ENCODE results near the gene CTBS.
A peak's percentile ranks its signal among the peaks of the same experiment; 100 is the strongest.
"Not testable (repeated sequence)": the region's sequence is repeated elsewhere in the genome, so short reads cannot be mapped to it uniquely, and the experiment has no call there.

The CTBS gene

GRCh38 chr1:84573967-84574842 lies at the start of gene CTBS:
CTBS (minus strand) TSS chr1:84574440; CDS start chr1:84574415, 25 bp downstream.
- DNase-seq (ENCODE audit: low read depth, low spot score) = peak; percentile 94

GRCh38 chr1:84621553-84621952 lies 47.3 kb upstream of the CTBS start:
- DNase-seq (ENCODE audit: low read depth, low spot score) = no peak

- peak; percentile 92 for DNase-seq (ENCODE audit: low read depth, low spot score)
These were observed 46.6 kb upstream of the CTBS start for GRCh38 chr1:84620720-84621313.

GRCh38 chr1:84619383-84620102 lies 45.3 kb upstream of the CTBS start:
- DNase-seq (ENCODE audit: low read depth, low spot score) = peak; percentile 71

- DNase-seq (ENCODE audit: low read depth, low spot score) = no peak
These were observed 43.1 kb upstream of the CTBS start for GRCh38 chr1:84617349-84617748.

GRCh38 chr1:84615790-84616189 lies 41.5 kb upstream of the CTBS start:
- no peak for DNase-seq (ENCODE audit: low read depth, low spot score)

GRCh38 chr1:84613887-84614286 lies 39.6 kb upstream of the CTBS start:
- no peak for DNase-seq (ENCODE audit: low read depth, low spot score)

GRCh38 chr1:84613026-84613425 lies 38.8 kb upstream of the CTBS start:
- DNase-seq (ENCODE audit: low read depth, low spot score) = no peak

- peak; percentile 43 for DNase-seq (ENCODE audit: low read depth, low spot score)
These were observed 37.6 kb upstream of the CTBS start for GRCh38 chr1:84611796-84612195.

GRCh38 chr1:84611091-84611490 lies 36.9 kb upstream of the CTBS start:
- DNase-seq (ENCODE audit: low read depth, low spot score) = no peak

GRCh38 chr1:84606977-84607376 lies 32.7 kb upstream of the CTBS start:
- no peak for DNase-seq (ENCODE audit: low read depth, low spot score)

- DNase-seq (ENCODE audit: low read depth, low spot score) = no peak
These were observed 30.9 kb upstream of the CTBS start for GRCh38 chr1:84605157-84605556.

- DNase-seq (ENCODE audit: low read depth, low spot score) = peak; percentile 77
These were observed 29.9 kb upstream of the CTBS start for GRCh38 chr1:84603941-84604830.

- DNase-seq (ENCODE audit: low read depth, low spot score) = peak; percentile 51
These were observed 29.0 kb upstream of the CTBS start for GRCh38 chr1:84603223-84603622.

- DNase-seq (ENCODE audit: low read depth, low spot score) = no peak
These were observed 26.6 kb upstream of the CTBS start for GRCh38 chr1:84600796-84601195.

GRCh38 chr1:84598846-84599741 lies 24.9 kb upstream of the CTBS start:
- DNase-seq (ENCODE audit: low read depth, low spot score) = peak; percentile 73

GRCh38 chr1:84598418-84598817 lies 24.2 kb upstream of the CTBS start:
- DNase-seq (ENCODE audit: low read depth, low spot score) = peak; percentile 47

GRCh38 chr1:84597011-84597410 lies 22.8 kb upstream of the CTBS start:
- no peak for DNase-seq (ENCODE audit: low read depth, low spot score)

GRCh38 chr1:84594959-84595358 lies 20.7 kb upstream of the CTBS start:
- not testable (repeated sequence) for DNase-seq (ENCODE audit: low read depth, low spot score)

- DNase-seq (ENCODE audit: low read depth, low spot score) = no peak
These were observed 12.9 kb upstream of the CTBS start for GRCh38 chr1:84587099-84587498.
